Measurements from ENCODE around the gene OR2H1. TPM values are rescaled to one million over a fixed set of nuclear protein-coding genes. Genes with fewer than 3 reads are reported as not detected.

OR2H1 gene
- polyA plus RNA-seq, 3 donors, result not detected

GRCh38 chr6:29424575-29424974 is 32.4 kb upstream of the OR2H1 start:
- H3K27ac Mint-ChIP-seq, result no peak overlapping the region
- H3K79me2 ChIP-seq (ENCODE audit: insufficient read depth, low read length), result no peaks in the 10 kb centered on the region
- H3K9me3 ChIP-seq (replicated peaks in 1 of 2; ENCODE audit: control insufficient read depth in 1 of 2, insufficient read depth in 1 of 2, low read length in 2 of 2), result no peaks in the 10 kb centered on the region
- no peak overlapping the region for H3K27ac ChIP-seq (ENCODE audit: low read depth in 1 of 2, low read length in 2 of 2)
- H3K4me1 Mint-ChIP-seq, result no peaks in the 10 kb centered on the region
- DNase-seq, result no peak
- H3K4me1 ChIP-seq (ENCODE audit: control insufficient read depth in 1 of 2, insufficient read depth in 2 of 2, low read length in 2 of 2), result no peaks in the 10 kb centered on the region
- no peak overlapping the region for H2AFZ ChIP-seq (ENCODE audit: insufficient read depth, low read depth, low read length, poor library complexity, severe bottlenecking)
- intact Hi-C loops (cut with micrococcal nuclease), result no loop called here
- no peaks in the 10 kb centered on the region for H4K20me1 ChIP-seq (ENCODE audit: insufficient read depth, low read length)
- H3K9ac ChIP-seq (ENCODE audit: insufficient read depth, low read length, poor library complexity, severe bottlenecking), result no peak overlapping the region
- H3K27me3 Mint-ChIP-seq (ENCODE audit: low read depth in 3 of 3), result peaks cover 4 to 9% (median 6%) of the 10 kb centered on the region in 3 donors
- H3K36me3 Mint-ChIP-seq, result no peaks in the 10 kb centered on the region
- no peak overlapping the region for H3K4me3 ChIP-seq (replicated peaks in 1 of 3; ENCODE audit: low read depth in 2 of 3, low read length in 3 of 3)
- TF ChIP-seq CTCF (IDR thresholded peaks at IDR 0.05), result no peak
- no peaks in the 10 kb centered on the region for H3K36me3 ChIP-seq (replicated peaks in 1 of 2; ENCODE audit: control insufficient read depth in 1 of 2, insufficient read depth in 2 of 2, low read length in 2 of 2)
- H3K4me3 Mint-ChIP-seq, result no peak overlapping the region
- H3K27me3 ChIP-seq (ENCODE audit: control insufficient read depth in 2 of 2, insufficient read depth in 2 of 2, low read length in 2 of 2), result no peaks in the 10 kb centered on the region
- H3K4me2 ChIP-seq (replicated peaks; ENCODE audit: extremely low read depth, low read length, poor library complexity, severe bottlenecking), result no peak overlapping the region
- no CpG with 5 or more reads among the region's 2 CpGs for WGBS (ENCODE audit: insufficient coverage)
- peaks cover 0 to 4% (median 1%) of the 10 kb centered on the region in 7 donors for H3K9me3 Mint-ChIP-seq

DNA sequence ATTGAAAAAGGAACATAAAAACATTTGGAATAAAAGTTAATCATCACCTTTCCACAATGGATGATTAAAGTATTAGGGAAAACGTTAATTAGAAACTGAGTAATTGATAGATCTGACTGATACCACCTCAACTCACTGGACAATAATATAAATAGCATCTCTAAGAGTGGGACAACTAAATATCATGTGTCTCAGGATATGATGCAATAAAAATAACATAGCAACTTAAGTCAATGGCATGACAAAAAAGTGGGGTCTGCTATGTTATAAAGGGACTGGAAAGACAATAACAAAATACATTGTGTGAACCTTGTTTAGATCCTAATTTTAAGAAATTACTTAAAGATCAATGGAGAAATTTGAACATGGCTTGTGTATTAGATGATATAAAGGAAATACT is 31.9 kb upstream of the OR2H1 start:
- Histone ChIP-seq H4K20me1 (ENCODE audit: insufficient read depth, low read length) (no peaks in the 10 kb centered on the region), H3K4me3 (replicated peaks in 1 of 3; ENCODE audit: low read depth in 2 of 3, low read length in 3 of 3) (no peak overlapping the region), H3K9me3 (replicated peaks in 1 of 2; ENCODE audit: control insufficient read depth in 1 of 2, insufficient read depth in 1 of 2, low read length in 2 of 2) (no peaks in the 10 kb centered on the region), H3K36me3 (replicated peaks in 1 of 2; ENCODE audit: control insufficient read depth in 1 of 2, insufficient read depth in 2 of 2, low read length in 2 of 2) (no peaks in the 10 kb centered on the region), H3K4me1 (ENCODE audit: control insufficient read depth in 1 of 2, insufficient read depth in 2 of 2, low read length in 2 of 2) (no peaks in the 10 kb centered on the region), H3K4me2 (replicated peaks; ENCODE audit: extremely low read depth, low read length, poor library complexity, severe bottlenecking) (no peak overlapping the region), H3K9ac (ENCODE audit: insufficient read depth, low read length, poor library complexity, severe bottlenecking) (no peak overlapping the region), H3K79me2 (ENCODE audit: insufficient read depth, low read length) (no peaks in the 10 kb centered on the region), H2AFZ (ENCODE audit: insufficient read depth, low read depth, low read length, poor library complexity, severe bottlenecking) (no peak overlapping the region), H3K27ac (ENCODE audit: low read depth in 1 of 2, low read length in 2 of 2) (no peak overlapping the region), H3K27me3 (ENCODE audit: control insufficient read depth in 2 of 2, insufficient read depth in 2 of 2, low read length in 2 of 2) (no peaks in the 10 kb centered on the region)
- Mint-ChIP-seq H3K36me3 (no peaks in the 10 kb centered on the region), H3K4me3 (no peak overlapping the region), H3K9me3 (peaks cover 0 to 4% (median 2%) of the 10 kb centered on the region in 7 donors), H3K4me1 (no peaks in the 10 kb centered on the region), H3K27ac (no peak overlapping the region), H3K27me3 (ENCODE audit: low read depth in 3 of 3) (peaks cover 4 to 9% (median 6%) of the 10 kb centered on the region in 3 donors)
- intact Hi-C loops (cut with micrococcal nuclease), result no loop called here
- no peak for DNase-seq
- TF ChIP-seq CTCF (IDR thresholded peaks at IDR 0.05), result no peak
- WGBS (ENCODE audit: insufficient coverage), result no CpG with 5 or more reads among the region's 1 CpG
